Esophagus muscularis mucosa (tissue), 4 donors: ENCODE measurements around the gene NRCAM.

Experiments used
- CTCF ChIP-seq, 3 experiments: fragments of 200-600 bp in 2 of 3; fragments of 450-650 bp in 1 of 3; sonication (generic) in 2 of 3; IDR thresholded peaks; one replicate each; pipeline ENCODE4 v1.5.1; 2017 to 2019; ENCODE audit warnings: antibody characterized with exemption in 3 of 3, mild to moderate bottlenecking in 2 of 3, moderate library complexity in 1 of 3
- EP300 ChIP-seq: sonication (generic); formaldehyde crosslinking; IDR thresholded peaks from one replicate; pipeline ENCODE4 v1.6.1; 2017; ENCODE audit warnings: antibody characterized with exemption
- POLR2AphosphoS5 ChIP-seq, 2 donors: sonication (generic); formaldehyde crosslinking; IDR thresholded peaks; one replicate each; pipeline ENCODE4 v1.6.1; 2017; ENCODE audit warnings: antibody characterized with exemption in 2 of 2

- no peak for TF ChIP-seq CTCF (IDR thresholded peaks at IDR 0.05)
- no peak for TF ChIP-seq EP300
- no peak for TF ChIP-seq POLR2AphosphoS5 (IDR thresholded peaks at IDR 0.05)
These were observed 216.6 kb downstream of the NRCAM start for GRCh38 chr7:108239501-108240225.
